Bone marrow (tissue), 2 donors: ENCODE measurements around the gene QSOX2.
A peak's percentile ranks its signal among the peaks of the same experiment; 100 is the strongest.

Source experiments
- DNase-seq, 2 donors: peaks; one replicate each; lab custom pipeline; 2025; lab: John Stamatoyannopoulos, UW

The QSOX2 gene

DNA sequence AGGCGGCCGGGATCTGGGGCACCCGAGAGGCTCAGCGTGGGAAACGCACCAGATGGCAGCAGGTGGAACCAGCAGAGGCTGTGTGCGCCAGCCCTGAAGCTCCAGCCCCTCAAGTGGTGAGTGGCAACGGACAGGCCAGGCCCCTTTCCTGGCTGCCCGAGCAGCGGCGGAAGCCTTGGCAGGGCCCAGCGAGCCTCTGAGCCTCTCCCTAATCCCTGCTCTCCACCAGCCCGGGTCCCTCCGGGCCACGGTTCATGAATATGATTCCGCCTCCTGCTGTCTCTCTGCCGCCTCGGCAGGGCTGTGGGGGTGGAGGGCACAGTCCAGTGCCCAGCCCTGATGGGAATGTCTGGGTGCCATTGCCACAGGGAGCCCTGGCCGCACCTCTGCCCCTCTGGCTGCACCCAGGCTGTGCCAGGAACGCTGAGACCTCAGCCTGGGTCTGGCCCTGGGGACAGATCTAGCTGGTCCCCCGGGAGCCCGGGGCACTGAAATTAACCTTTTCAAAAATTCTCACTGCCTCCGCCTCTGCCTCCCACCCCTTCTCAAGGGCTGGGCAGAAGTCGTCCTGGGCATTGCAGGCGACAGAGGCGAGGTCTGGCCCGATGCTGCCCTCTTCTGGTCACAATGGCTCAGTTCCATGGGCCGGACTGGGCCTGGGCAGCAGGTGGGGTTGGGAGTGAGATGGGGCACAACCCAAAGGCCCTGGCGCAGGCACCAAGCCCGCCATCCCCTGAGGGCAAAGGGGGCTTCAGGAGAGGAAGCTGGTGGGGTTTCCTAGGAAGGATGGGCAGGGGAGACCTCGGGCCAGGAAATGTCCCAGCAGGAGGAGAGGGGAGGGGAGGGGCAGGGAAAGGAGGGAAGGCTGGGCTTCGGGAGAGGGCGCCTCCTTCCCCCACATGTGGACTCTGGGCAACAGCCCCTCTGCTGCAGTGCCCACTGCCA is 38.0 kb upstream of the QSOX2 start:
- peak; percentile 17 to 18 for DNase-seq

DNA sequence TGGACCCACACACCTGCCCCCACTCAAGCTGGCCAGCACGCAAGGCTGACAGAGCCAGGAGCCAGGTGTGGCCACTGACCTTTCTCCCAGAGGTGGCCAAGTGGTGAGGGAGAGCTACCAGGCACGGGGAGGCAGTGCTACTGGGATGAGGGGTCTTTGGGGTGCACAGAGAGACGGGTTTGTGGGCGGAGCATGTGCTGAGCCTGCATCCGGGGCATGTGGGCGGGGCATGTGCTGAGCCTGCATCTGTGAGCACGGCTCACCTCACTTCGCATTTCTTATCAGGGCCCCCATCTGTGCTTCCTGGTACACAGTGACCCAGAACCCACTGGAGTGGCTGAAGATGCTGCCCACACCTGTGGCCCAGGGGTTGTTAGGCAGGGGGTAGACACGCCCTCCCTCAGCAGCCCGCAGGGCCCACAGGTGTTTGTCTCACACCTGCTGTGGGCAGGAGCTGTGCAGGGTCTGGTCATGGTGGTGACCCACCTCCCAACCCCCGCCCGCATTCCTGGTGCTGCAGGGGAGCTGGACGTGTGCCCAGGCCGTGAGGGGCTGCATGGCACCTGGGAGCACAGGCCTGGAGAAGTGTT is 36.8 kb upstream of the QSOX2 start:
- DNase-seq = no peak

DNA sequence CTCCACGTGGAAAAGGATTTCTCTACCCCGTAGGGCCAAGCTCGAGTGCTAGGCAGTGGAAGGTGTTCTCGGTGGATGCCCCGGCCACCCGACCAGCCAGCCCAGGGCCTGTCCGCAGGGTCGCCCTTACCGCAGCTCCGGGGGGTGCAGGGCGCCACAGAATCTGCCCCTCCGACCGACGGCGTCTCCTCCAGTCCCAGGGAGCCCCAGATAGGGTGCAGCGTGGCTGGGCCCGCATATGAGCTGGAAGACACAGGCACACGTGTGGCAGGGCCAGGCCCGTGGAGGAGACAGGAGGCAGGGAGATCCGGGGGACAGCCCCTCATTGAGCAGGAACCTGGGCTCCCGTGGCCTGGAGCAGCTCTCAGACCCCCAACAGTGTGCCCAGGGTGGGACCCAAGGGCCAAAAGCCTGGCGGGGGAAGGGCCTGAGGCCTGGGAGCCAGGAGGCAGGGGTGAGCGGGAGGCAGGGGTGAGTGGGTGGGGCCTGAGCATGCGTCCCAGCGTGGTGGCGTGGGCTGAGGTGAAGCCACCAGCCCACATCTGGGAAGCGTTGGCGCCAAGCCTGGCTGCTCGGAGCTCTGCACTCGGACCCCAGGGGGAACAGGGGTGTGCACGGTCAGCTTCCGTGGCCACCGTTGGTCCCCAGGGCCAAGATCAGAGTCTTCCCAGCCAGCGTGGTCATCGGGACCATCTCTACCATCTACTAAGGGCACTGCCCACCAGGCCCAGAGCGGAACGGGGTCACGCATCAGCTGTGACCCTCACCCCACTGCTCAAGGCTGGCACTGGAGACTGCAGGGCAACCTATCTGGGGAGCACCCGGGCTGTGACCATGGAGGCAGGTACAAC is 36.0 kb upstream of the QSOX2 start:
- no peak for DNase-seq

DNA sequence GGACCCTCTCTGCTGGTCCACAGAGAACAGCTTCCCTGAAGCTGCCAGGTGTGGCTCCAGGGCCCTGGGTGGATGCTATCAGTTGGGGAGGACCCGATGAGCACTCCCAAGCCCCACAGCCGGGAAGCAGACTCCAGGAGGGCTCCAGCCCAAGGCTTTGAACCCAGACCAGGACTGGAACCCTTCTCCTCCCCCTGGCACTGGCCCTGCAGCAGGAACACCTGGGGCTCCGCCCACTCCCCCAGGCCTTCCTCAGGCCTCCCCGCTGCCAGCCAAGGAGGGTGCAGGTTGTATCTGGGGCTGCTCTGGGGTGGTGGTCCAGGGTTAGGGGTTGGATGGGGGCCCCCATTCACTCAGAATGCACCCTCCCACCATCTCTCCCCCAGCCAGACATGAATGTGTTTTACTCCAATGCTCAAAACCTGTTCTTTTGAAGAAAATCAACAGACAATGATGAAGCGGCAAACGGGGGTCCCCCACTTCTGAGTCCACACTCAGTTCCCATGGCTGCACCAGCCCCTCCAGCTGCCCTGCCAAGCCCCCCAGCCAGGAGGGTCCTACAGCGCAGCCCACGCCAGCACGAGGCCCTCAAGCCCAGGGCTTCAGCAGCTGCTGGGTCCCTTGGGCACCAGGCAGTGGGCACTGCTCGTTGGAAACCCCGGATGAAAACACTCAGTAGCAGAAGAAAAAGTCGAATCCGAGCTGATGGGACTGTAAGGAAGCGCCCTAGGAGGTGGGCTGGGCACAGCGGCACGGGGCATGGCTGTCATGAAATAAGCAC is 35.1 kb upstream of the QSOX2 start:
- DNase-seq = no peak

DNA sequence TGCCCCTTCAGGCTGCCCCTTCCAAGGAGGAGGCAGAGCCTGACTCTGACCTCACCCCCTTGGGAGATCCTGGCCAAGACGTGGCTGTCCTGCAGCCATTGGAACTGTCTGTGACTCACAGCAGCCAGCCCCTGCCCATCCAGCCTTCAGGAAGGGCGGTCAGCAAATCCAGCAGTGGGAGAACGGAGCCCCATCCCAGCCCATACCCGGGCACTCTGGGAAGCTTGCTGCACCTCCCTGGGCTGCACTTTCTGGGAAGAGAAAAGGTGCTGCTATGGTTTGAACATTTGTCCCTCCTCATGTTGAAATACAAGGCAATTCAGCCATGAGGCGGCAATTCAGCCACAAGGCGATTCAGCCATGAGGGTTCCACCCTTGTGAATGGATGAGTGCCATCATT is 33.9 kb upstream of the QSOX2 start:
- no peak for DNase-seq

DNA sequence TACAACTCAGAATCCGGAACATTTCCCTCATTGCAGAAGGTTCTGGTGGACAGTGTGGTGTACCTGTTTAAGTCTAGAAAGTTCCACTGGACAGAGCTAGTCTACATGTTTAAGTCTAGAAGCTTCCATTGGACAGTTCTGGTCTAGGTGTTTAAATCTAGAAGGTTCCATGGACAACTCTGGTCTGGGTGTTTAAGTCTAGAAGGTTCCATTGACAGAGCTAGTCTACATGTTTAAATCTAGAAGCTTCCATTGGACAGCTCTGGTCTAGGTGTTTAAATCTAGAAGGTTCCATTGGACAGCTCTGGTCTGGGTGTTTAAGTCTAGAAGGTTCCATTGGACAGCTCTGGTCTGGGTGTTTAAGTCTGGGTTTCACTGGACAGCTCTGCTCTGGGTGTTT is 33.3 kb upstream of the QSOX2 start:
- DNase-seq = no peak

DNA sequence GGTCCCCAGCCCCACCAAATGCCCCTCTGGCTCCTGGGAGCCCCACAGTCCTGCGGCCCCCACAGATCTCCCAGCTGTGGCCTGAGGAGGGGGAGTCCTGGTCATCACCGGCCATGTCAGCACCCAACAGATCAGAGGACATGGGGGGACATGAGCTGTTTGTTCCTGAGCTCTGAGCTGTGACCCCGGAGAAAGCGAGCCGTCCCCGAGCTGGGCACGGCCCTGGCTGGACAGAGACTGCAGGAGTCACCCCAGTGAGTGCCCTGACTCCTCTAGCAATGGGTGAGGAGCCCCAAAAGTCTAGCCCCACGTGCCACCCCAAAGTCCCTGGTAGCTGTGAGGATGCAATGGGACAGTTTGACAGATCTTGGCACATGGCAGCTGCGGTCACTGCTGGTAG is 32.6 kb upstream of the QSOX2 start:
- DNase-seq = no peak

DNA sequence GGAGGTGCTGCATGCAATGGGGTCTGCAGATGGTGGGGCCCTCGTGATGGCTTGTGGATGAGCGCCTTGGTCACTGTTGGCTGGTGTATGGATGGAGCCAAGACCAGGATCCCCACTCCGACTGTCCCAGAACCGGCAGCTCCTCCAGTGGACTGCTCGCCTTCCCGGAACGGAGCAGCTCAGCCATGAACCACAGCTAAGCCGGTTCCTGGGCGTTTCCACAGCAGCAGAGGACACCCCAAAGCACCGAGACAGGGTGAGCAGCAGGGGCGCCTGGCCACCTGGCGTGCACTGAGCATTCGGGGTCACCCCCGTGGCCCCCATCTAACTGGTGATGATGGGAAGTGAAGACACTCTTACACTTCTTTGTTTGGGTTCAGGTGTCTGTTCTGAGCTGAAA is 32.1 kb upstream of the QSOX2 start:
- no peak for DNase-seq

DNA sequence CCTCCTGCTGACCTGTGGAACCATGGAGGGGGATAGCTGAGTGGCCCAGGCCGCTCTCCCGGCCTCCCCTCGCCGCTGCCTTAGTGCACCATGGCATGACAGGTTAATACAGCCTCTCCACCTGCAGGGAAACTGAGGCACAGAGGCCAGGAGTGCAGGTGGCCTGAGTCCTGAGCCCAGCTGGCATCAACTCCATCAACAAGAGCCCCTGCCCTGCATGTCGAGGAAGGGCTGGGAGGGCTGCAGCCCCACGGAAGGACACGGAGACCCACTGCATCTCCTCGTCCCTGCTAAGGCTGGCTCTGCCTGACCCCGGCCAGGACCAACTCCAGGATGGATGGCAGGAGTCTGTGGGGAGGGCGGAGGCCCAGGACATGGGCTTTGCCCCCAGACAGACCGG is 31.1 kb upstream of the QSOX2 start:
- no peak for DNase-seq

DNA sequence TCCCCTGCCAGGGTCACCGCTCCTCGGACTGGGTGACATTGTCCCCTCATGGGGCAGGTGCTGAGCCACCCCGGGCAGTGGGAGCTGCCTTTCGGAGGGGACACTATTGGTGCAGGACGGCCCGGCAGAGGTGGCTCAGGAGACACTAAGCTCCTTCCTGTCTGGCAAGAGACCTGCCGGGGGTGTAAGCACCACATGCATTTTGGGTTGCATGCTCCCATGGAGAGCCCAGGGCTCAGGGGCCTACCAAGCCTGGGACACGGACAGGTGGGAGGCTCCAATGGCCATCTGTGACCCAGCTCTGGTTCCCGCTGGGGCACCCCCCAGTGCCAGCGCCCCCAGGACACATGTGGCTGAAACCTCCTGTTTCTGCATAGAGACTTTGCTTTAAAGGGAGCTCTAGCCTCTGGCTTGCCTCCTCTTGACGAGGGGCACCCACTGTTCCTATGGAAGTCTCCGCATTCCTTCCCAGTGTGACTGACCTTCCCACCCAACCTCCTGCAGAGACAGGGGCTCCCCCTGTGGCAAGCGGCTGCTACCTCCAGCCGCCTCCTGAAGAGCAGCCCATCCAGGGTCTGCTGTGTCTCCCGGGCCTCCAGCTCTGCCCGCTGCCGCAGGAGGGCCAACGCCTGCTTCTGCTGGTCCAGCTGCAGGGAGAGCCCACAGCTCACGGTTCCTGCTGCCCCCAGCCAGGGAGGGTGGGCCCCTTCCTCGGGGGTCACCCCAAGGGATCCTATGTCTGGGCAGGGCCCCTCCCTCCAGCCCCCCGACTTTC is 30.2 kb upstream of the QSOX2 start:
- DNase-seq = no peak

DNA sequence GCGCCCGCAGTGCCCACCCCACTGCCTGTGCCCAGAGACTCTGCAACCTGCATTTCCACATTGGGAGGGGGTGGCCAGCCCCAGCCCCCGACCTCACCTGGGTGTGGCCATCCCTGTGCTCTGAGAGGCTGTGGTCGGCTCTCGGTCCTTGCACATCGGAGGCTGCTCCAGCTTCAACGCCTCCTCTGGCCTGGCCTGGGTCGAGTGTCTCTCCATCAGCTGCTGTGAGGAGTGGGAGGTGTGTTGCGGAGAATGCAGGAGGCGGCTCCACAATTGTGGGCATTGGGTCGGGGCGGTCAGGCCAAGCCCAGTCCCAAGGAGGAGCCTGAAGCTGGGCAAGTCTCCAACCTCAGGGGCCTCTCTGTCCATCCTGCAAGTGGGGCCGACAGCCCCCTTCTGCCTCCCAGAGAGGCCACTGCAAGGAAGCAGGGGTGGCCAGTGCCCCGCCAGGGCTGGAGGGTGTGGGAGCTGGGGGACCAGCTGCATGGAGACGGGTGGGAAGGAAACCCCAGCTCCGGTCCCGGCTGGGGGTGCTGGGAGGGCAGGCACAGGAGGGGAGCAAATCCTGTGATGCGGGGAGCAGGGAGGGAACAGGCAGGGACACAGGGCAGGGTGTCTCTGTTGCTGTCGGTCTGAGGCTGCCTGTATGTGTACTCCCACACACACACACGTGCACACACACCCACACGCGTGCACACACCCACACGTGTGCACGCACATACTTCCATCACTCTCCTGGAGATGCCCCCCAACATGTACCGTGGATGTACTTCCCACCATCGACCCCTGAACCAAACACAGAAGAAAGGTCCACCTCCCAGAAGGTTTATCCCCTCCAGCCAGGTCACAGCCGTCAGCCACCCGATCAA is 29.4 kb upstream of the QSOX2 start:
- no peak for DNase-seq

DNA sequence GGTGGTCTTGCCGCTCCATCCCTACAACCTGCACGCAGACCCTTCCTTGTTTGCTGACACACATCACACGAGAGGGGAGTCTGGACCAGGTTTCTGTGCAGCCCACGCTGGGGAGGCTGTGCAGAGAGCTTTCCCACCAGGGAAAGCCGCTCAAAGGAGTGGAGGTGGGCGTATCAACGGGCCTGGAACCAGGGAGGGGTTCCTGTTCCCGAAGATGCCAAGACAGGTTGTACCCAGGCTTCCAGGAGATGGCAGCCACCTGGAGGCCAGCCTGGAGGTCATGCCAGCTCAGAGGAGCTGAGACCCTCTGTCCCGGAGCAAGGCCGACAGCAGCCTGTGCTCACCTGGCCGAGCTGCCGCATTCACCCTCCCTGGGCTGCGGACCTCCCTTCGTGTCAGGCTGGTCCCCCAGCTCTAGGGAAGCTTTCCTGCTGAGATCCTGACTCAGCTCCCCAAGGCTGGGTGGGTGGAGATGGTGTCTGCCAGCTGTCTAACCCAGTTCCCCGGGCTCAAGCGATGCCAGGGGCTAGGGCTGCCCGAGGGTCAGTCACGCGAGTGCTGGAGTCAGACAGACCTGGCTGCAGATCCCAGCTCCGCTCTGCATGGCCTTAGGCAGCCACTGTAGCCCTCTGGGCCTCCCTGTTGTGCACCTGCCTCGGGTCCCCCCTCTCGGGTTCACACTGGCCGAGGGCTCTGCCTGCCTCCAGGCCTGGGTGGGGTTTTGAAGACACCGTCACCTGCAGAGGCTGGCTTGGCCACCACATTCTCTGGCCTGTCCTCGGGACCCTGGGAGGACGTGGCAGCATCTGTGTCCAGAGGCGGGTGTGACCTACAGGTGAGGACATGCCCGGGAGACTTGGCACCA is 28.5 kb upstream of the QSOX2 start:
- DNase-seq = no peak

DNA sequence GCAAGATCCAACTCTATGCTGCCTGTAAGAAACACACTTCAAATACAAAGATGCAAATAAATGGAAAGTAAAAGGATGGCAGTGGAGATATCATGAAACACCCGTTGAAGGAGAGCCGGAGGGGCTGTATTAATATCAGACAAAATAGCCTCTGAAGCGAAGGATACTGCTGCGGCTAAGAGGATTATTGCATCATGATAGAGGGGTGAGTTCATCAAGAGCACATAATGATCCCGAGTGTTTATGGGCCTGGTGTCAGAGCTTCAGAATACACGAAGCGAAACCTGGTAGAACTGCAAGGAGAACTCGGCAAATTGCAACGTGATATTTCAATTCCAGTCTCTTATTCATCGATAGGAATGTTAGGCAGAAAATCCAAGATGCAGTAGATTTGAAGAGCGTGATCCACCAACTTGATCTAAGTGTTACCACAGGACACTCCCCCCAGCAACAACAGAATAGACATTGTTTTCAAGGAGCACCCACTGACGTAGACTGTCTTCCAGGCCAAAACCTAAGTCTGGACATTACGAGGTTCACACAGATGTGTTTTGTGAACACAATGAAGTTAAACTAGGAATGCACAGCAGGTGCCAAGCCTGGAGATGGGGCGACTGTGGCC is 27.7 kb upstream of the QSOX2 start:
- DNase-seq = no peak

DNA sequence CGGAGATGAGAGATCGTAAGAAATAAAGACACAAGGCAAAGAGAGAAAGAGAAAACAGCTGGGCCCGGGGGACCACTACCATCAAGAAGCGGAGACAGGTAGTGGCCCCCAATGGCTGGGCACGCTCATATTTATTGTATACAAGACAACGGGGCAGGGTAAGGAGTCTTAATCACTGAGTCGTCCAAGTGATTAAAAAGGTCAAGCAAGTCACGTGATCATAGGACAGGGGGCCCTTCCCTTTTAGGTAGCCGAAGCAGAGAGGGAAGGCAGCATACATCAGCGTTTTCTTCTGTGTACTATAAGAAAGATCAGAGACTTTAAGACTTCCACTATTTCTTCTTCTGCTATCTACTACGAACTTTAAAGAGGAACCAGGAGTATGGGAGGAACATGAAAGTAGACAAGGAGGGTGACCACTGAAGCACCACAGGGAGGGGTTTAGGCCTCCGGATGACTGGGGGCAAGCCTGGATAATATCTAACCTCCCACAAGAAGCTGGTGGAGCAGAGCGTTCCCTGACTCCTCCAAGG is 24.6 kb upstream of the QSOX2 start:
- no peak for DNase-seq

DNA sequence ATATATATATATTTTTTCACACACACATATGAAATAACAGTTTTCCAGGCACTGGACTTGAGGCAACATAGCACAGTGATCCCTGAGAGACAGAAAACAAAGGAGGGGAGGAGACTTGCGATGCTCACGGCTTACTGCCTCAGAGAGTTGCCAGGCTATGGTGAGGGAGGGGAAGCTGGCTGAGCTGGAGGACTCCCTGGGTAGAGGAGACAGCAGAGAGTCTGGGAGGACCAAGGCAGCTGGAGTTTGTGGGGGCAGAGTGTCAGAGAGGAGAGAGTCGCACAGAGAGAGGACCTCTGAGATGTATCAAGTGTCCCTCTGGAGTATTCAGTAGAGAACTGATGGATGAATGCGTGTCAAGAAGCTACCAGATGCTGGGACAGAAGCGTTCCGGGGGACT is 23.1 kb upstream of the QSOX2 start:
- DNase-seq = no peak

DNA sequence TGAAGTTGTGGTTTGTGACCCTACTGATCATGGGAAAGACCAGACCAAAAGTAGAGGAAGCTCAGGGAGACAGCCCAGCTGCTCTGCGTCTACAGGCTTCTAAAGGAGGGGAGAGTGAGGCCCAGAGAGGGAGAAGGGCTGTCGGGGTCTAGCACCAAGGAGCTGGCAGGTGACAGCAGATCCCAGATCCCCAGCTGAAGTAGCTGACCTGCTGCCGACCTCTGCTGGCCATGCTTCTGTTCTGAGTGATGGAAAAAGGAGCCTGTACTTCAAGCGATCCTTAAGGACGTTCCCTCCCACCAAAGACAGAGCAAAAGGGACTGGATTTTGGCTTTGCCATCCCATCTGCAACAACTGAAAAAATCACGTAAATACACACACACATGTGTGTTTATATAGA is 22.7 kb upstream of the QSOX2 start:
- no peak for DNase-seq

DNA sequence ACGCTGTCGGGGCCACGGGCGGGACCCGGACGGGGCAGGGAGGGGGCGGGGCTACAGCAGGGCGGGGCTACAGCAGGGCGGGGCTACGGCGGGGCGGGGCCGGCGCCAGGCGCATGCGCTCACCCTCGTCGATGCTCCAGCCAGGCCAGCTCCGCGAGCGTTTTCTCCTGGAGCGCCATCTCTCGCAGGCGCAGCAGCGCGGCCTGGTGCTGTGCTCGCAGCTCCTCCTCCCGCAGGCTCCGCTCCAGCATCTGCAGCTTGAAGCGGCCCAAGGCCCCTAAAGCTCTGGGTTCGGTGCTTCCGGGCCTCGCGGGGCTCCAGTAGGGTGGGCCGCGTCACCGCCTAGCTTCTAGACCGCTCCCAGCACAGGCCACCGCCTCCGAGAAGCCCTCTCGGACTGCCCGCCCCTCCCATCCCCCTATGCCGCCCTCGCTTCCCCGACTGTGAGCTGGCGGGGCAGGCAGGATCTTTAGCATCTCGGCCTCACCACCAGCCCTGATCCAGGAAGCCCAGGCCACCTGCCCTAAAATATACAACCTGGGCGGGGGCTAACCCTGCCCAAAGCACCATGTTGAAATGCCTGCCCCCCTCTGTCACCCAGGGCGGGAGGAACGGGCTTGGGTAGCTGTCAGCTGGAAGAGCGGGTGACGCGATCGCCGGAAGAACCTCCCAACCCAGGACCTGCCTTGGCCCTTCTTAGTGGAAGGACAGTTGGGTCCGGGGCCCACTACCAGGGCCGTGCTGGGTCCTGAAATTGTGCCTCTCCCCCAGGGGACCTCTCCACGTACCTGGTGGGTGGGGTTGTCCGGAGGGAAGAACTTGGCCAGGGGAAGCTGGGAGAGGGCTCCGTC is 21.9 kb upstream of the QSOX2 start:
- DNase-seq = peak; percentile 57 to 87
